DMS153 treated with DMSO at 0.1 percent for 48 hours (cell line): Measurements from ENCODE around the gene DNPEP.
"Not testable (repeated sequence)": the region's sequence is repeated elsewhere in the genome, so short reads cannot be mapped to it uniquely, and the experiment has no call there.

Source experiments
- DNase-seq: peaks from one replicate; lab custom pipeline; 2025; ENCODE audit not compliant: unreplicated experiment; lab: John Stamatoyannopoulos, UW

DNPEP gene

GRCh38 chr2:219402665-219403515 lies 15.2 kb upstream of the DNPEP start:
- peak; percentile 60 for DNase-seq

GRCh38 chr2:219401606-219402005 lies 13.9 kb upstream of the DNPEP start:
- DNase-seq: no peak

GRCh38 chr2:219400562-219400961 lies 12.8 kb upstream of the DNPEP start:
- DNase-seq: no peak

GRCh38 chr2:219399716-219400478 lies 12.2 kb upstream of the DNPEP start:
- peak; percentile 36 for DNase-seq

GRCh38 chr2:219398721-219399363 lies 11.1 kb upstream of the DNPEP start:
- DNase-seq: peak; percentile 92

GRCh38 chr2:219396863-219397457 lies 9.2 kb upstream of the DNPEP start:
- DNase-seq: peak; percentile 8

- no peak for DNase-seq
These were observed 7.9 kb upstream of the DNPEP start for GRCh38 chr2:219395609-219396008.

- DNase-seq: not testable (repeated sequence)
These were observed 7.3 kb upstream of the DNPEP start for GRCh38 chr2:219395056-219395455.

GRCh38 chr2:219392754-219393153 lies 5.0 kb upstream of the DNPEP start:
- DNase-seq: no peak

GRCh38 chr2:219388907-219389156 lies 1.1 kb upstream of the DNPEP start:
- DNase-seq: no peak

- peak; percentile 92 for DNase-seq
These were observed 602 bp upstream of the DNPEP start for GRCh38 chr2:219388121-219388906.

- DNase-seq: no peak
These were observed 1.0 kb downstream of the DNPEP start for GRCh38 chr2:219386532-219387280.

- no peak for DNase-seq
These were observed 1.7 kb downstream of the DNPEP start for GRCh38 chr2:219385958-219386520.

GRCh38 chr2:219384859-219385258 lies 2.9 kb downstream of the DNPEP start:
- DNase-seq: no peak

- no peak for DNase-seq
These were observed 3.5 kb downstream of the DNPEP start for GRCh38 chr2:219384083-219384713.

GRCh38 chr2:219381448-219381847 lies 6.3 kb downstream of the DNPEP start:
- DNase-seq: no peak

- no peak for DNase-seq
These were observed 6.8 kb downstream of the DNPEP start for GRCh38 chr2:219380926-219381325.

GRCh38 chr2:219378163-219378851 lies 9.4 kb downstream of the DNPEP start:
- no peak for DNase-seq

- DNase-seq: no peak
These were observed 18.3 kb downstream of the DNPEP start for GRCh38 chr2:219369447-219369861.
